ENCODE results near the gene GLB1L2.

The GLB1L2 gene

DNA sequence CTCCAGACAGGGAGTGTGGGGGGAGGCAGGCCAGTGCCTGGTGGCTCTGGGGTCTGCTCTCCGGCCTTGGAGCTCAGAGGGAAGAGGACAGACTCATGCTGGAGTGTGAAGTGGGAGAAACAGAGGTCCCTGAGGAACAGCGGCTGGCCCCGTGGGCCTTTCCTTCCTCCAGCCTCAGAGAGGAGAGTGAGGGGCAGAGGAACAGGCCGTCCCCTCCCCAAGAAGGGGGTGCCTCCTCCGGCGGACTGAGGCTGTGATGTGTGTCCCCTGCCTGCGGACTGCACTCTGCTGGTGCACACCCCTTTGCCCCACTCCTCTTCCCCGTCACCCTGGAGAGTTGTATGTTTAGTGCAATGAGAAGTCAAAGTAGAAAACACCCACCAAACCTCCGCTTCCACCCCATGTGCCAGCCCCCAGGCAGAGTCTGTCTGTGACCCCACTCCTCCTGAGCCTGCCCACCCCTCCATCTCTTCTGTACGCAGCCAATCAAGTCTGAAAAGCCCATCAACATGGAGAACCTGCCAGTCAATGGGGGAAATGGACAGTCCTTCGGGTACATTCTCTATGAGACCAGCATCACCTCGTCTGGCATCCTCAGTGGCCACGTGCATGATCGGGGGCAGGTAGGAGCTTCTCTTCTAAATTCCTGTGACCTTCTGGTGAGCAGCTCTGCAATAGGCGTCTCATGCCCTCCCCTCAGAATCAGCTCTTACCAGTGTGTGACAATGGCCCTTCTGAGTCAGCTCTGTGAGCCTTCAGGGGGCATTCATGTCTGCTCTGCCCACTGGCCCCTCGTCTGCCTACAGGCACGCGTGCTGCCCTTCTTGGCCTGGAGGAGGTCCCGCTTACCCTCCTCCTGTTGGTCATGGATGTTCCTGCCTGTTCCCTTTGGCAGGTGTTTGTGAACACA is 39.0 kb downstream of the GLB1L2 start:
- DNase-seq: no peak

DNA sequence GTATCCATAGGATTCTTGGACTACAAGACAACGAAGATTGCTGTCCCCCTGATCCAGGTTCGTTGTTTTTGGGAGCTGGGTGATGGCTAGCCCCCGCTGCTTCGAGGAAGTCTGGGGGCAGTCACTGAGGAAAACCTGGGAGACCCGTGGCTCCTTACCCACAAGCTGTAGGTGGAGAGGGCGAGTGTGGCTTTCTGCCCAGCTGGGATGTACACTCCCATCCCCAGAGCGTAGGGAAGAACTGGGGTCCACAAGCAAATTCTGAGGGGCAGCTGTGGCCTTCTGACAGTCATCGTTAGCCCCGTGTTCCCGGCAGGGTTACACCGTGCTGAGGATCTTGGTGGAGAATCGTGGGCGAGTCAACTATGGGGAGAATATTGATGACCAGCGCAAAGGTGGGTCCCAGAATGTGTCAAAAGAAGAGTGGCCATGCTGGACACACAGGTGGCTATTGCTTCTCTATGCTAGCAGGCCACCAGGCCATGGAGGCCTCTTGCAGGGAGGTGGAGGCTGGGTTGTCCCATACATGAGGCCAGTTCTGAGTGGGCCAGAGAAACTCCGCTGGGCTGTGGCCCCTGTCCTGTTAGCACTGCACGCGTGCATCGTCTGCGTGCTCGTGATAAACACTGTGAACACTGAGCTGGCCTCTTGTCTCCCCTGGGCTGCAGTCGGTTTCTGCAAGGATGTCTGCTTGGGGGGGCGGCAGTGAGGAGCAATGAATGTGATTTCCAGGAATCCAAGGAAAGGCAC is 39.8 kb downstream of the GLB1L2 start:
- DNase-seq: no peak

DNA sequence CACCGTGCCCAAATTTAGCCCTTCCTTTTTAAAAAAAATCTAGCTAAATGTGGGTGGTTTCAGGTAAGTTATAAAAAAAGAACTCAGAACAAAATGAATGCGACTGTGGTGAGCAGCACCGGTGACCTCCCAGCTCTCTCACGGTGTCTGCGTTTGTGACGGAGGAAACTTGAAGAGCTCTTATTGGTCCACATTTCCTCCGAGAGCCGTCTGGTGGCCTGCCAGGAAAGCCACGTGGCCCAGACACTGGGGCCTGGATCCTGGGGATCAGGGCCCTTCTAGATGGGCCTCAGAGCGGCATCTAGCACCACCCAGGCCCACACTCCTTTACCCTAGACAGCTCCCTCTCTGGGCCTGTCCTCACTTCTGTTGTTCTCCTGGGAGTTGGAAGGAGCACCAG is 40.7 kb downstream of the GLB1L2 start:
- DNase-seq: no peak

DNA sequence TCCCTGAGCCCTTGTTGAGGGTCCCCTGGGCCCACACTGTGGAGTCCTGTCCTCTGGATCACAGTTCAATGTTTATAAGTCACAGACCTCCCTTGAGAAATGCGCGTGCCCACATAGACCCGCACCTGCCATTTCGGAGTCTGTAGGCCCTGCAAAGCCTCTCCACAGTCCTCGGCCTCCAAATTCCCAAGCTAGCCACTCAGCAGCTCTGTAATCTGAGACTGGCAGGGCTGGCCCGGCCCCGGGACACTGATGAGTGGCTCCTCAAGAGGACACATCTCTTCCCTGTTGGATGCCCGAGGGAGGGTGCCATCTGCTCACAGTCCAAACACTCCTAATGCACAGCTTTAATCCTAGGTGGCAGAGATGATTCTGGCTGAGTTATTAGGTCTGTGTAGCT is 41.2 kb downstream of the GLB1L2 start:
- DNase-seq: no peak

DNA sequence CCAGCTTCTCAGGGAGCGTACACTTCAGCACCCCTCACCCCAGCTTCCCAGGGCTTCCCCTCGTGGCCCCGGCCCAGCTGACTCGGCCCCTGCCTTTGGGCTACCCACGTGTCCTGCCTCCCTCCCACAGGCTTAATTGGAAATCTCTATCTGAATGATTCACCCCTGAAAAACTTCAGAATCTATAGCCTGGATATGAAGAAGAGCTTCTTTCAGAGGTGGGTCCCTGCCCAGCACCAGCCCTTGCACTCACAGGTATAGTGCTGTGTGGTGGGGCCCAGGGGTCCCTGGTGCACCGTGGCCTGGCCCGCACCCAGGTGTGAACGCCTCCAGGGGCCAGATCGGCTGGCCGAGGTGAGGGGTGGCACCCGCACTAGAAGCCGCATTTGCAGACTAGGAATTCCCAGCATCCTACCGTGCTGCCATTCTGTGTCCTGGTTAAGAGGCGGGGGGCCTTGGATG is 41.8 kb downstream of the GLB1L2 start:
- no peak for DNase-seq

DNA sequence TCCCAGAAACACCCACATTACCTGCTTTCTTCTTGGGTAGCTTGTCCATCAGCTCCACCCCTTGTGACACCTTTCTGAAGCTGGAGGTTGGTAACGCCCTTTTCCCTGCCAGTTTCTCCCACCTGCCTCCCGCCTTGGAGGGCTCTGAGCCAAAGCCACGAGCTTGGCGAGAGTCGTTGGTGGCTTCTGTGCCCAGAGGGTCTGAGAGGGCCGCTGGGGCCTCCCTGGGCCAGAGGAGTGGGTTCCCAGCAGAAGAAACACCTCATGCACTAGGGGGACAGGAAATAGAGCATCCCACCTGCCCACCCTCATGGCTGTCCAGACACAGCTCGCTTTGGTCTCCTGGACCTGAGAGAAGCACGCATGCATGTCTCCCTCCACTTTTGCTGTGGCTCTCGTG is 42.4 kb downstream of the GLB1L2 start:
- DNase-seq: no peak

DNA sequence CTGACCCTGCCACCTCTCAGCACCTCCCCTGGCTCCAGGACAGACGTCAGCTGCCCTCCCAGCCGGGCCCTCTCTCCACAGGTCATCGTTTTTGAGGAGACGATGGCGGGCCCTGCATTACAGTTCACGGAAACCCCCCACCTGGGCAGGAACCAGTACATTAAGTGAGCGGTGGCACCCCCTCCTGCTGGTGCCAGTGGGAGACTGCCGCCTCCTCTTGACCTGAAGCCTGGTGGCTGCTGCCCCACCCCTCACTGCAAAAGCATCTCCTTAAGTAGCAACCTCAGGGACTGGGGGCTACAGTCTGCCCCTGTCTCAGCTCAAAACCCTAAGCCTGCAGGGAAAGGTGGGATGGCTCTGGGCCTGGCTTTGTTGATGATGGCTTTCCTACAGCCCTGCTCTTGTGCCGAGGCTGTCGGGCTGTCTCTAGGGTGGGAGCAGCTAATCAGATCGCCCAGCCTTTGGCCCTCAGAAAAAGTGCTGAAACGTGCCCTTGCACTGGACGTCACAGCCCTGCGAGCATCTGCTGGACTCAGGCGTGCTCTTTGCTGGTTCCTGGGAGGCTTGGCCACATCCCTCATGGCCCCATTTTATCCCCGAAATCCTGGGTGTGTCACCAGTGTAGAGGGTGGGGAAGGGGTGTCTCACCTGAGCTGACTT is 43.2 kb downstream of the GLB1L2 start:
- no peak for DNase-seq

DNA sequence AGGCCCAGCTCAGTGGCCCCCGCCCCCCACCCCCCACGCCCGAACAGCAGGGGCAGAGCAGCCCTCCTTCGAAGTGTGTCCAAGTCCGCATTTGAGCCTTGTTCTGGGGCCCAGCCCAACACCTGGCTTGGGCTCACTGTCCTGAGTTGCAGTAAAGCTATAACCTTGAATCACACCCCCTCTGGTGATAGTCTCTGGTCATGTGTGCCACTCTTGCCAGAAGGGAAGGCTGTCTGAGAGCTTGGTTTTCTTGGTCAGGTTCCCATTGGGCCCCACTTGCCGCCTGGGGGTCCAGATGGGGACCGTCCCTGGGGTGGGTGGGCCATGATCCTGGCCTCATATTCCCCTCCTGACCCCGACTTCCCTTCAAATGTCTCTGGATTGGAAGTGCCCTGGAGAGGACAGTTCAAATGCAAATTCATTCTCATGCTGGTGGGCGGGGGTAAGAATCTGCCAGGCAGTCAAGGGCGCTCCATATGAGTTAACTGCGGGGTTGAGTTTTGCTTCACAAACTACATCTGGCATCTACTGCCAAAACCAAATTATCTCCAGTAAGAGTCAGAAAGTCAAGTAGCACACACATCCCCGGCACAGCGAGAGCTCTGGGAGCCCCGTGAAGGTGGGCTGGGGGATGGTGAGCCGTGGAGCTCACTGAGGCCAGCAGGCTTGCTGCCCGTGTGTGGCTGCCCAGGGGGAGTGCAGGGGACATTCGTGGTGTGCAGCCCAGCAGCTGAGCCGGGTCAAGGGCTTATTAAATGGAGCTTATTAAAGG is 44.5 kb downstream of the GLB1L2 start:
- DNase-seq: no peak

DNA sequence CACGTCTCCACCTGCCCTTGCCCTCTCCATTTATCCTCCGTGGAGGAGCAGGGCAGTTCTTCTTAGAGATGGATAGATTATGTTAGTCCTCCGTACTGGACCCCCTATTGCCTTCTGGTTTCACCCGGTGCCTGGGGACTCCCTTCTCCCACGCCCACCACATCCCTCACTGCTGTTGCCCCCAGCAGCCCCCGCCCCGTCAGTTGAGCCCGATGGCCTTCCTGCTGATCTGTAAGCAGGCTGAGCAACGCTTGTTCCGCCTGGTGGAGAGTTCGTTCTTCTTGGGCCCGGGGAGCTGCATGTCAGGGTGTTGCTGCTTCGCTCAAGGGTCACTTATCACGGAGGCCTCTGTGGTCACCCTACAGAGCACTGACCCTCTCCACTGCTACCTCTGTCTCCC is 46.1 kb downstream of the GLB1L2 start:
- no peak for DNase-seq

DNA sequence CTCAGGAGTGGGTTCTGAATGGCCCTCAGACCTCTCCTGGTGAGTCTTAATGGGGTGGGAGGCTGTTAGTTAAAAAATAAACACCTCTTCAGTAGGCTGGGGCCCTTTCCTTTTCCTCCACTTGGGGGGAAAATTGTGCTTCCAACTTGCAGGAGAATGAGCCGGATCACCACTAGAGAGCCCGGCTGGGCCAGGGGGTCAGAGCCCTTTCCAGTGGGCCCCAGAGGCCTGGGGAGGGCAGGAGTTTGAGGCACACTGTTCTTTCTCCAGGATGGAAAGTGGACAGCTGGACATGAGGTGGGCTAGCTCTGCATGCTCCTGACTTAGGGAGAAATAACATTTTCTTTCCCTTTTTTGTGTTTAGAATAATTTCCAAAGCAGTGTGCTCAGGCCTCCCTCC is 47.5 kb downstream of the GLB1L2 start:
- no peak for DNase-seq

DNA sequence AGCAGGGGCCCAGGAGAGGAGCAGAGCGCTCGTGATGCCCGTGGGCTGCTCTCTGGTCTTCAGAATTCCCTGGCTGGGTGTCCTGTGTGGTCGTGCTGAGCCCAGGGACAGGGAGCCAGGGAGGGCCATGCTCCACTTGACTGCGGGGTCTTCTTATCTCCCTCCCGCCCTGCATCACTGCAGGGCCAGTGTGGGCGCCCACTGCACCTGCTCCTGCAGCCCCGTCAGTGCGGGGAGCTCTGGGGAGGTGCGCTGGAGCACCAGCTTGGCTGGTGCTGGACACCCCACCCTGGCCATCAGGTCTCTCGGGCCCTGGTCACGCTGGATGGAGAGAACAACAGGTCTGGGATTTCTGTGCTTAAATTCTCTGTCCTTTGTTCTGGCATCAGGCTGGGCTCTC is 48.4 kb downstream of the GLB1L2 start:
- no peak for DNase-seq

DNA sequence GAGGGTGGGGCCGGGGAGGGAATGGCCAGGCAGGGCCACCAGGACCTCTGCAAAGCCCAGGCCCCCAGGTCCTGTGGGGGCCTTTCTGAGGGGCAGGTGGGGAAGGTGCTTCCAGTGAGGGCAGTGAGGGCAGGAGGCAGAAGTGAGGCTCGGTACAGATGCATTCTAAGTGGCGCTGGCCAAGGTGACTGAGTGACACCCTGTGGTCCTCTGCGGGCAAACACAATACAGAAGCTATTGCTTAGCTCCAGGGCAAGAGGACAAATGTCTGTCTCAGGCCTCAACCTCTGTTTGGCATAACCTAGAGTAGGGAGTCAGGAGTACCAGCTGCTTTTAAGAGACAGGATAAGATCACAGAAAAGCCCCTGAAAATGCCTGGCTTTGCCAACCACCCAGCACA is 49.0 kb downstream of the GLB1L2 start:
- no peak for DNase-seq

DNA sequence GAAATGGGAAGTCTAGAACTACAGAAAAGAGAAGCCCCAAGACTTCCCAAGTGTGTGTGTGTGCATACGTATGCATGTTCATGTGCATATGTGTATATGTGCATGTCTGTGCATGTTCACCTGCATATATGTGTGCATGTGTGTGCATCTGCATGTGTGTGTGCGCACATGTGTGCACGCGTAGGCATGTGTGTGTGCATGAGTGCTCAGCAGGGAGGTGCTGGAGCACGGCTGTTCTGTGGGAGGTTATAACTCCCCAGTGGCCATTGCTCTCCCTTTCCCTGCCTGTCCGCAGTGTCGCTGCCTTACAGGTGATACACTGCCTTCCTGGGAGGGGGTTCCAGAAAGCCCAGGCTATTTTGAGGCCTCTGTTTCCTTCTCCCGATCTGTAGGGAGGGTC is 50.5 kb downstream of the GLB1L2 start:
- DNase-seq: no peak

DNA sequence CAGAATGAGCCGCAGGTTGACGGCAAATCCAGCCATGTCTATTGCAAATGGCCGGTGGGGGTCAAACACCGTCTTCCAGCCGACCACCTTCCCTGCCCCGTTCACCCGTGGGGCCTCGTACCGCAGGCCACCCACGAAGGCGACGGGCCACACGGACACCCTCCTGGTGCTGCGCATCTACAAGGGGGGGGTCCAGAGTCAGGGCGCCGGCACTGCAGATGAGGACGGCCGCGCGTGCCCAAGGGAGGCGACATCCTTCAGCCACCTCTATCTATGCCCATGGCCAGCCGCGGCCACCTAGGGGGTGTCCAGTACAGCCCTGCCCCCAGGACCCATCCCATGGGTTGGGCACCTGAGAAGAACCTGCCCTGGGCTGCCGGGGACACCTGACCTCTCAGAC is 51.0 kb downstream of the GLB1L2 start:
- no peak for DNase-seq

DNA sequence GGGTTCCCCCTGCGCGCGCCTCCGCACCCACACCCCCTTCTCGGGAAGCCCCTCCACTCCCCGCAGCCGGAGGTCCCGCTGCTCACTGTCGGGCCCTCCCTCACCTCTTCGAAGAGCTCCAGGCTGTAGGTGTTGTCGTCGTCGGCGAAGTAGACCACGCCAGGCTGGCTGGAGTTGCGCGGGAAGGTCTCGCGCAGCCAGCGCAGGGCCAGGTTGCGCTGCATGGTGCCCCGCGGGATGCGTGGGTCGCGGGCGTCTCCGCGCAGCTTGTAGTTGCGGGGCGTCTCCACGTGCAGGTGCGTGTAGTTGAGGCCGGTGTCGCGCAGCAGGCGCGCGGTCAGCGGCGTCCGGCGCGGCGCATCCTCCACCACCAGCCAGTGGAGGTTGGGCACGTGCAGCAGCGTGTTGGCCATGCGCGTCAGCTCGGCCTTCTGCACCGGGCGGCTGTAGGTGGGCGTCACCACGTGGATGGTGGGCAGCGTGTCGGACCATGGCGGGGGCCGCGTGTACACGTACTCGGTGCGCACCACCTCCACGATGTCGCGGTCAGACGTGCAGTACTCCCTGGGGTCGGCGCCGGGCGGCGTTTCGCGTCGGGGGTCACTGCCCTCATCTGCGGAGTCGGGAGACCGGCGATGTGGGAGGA is 51.9 kb downstream of the GLB1L2 start:
- DNase-seq: no peak

DNA sequence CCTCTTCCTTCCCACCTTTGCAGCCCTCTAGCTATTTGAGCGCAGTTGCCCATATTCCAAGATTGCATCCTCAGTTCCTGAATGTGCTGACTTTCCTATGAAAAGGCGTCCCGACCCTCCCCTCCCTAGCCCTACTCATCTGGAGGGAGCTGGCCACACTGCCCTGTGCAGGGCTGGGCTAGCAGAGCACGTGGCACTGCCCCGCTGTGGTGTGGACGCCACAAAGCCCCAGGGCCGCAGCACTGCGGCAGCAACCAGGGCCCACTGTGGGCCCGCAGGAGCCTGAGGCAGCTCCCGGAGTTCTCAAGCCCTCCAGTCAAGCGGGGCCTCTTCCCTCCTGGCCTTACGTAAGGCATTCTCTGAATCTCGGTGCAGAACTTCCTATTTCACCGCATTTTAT is 52.6 kb downstream of the GLB1L2 start:
- DNase-seq: no peak

DNA sequence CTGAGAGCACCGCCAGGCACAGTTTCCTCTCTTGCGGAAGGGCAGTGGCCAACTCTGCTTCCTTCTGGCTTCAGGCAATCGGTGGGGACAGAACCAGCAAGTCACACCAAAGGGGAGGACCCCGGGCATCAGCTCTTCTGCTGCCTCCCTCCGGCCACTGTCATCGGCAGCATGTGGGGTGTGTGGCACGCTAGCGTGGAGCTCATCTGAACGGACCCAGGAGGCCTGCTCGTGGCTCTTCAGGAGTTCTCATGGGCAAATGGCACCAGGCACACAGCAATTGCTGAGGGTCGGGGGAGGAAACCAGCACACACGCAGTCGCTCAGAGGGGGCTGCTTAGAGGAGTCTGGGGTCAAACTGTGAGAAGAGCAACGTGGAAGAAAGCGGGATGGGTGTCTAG is 53.4 kb downstream of the GLB1L2 start:
- DNase-seq: no peak

DNA sequence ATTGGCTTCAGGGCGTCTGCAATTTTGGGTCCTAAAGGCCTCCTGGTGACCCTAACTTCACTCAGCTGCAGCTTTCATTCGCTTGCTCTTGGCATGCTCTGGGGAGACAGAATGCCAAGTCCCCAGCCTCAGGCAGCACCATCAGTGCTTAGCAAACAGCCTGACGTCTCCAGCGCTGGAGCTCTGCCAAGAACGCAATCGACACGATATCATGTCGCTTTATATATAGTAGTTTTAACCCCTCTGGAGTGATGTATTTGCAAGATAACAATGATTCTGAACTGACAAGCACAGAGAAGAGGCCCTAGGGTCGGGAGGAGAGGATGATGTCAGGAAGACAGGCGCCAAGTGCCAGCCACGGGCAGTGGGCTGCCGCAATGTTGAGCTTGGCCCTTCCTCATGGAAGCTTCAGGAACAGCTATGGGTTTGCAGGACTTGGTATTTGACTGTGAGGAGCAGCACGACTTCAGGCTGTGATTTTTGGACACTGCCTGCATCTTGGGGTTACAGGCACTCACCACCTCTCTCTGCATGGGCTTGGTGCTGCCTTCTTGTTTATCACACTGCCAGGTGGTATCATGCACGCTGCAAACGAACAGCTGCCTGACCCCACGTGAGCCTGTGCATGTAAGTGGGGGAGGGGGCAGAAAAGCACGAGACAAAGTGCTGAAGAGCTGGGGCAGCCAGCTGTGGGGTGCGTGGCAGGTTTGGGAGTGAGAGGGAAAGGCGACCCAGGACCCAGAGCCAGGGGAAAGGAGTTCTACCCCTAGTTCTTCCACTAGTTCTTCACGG is 54.2 kb downstream of the GLB1L2 start:
- DNase-seq: no peak

DNA sequence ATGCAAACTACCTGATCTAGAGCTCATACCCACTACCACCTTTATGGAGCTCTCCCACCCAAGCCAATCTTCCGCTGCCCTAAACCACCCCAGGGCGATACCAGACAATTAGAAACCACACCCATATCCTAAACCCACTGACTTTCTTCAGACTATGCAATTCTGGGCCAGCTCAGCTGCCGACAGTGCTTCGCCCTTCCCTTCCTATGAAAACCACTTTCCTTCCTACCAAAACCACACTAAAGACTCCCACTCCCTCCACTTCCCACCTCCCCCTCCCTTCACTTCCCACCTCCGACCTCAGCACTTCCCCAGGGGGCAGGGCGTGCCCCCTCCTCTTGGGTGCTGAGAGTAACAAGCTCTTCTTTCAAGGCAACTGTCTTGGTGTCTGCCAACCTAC is 55.2 kb downstream of the GLB1L2 start:
- DNase-seq: no peak

DNA sequence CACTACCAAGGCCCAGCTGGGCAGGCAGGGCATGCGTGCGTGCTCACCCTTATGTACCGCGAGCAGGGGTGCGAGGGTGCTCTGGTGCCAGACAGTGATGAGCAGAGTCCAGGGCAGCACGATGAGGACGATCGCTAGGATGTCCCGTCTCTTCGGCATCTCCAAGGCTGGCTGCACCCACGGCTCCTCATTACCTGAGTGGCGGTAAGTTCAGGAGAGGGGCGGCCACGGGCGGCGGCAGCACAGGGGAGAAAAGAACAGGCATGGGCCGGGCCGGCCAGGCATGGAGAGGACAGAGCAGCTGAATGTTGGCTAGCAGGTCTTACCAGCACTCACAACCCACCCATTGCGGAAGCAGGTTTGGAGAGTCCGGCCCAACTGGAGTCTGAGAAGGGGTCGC is 55.7 kb downstream of the GLB1L2 start:
- DNase-seq: no peak

DNA sequence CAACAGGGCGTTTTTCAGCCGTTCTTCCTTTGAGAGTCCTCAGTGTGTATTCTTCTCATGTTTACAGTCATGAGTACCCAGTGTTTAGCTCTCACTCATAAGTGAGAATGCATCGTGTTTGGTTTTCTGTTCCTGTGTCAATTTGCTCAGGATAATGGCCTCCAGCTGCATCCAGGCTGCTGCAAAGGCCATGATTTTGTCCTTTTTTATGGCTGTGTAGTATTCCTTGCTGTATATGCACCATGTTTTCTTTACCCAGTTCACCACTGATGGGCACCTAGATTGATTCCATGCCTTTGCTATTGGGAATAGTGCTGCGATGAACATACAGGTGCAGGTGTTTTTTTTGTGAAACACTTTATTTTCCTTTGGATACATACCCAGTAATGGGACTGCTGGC is 56.8 kb downstream of the GLB1L2 start:
- no peak for DNase-seq
